HepG2 (cell line): ENCODE results near the gene ADAM22.

Experiments used
- DPF2 ChIP-seq: sonication (generic); formaldehyde crosslinking; IDR thresholded peaks from 2 replicates; pipeline ENCODE4 v1.4.0; 2020; ENCODE audit warnings: mild to moderate bottlenecking, low read depth, missing genetic modification reagents, borderline replicate concordance
- FIP1L1 ChIP-seq: fragments of 200-400 bp; formaldehyde crosslinking; IDR thresholded peaks from 2 replicates; pipeline ENCODE4 v1.6.1; 2018; ENCODE audit warnings: low read depth, mild to moderate bottlenecking, low read length, moderate library complexity, borderline replicate concordance; ENCODE audit not compliant: insufficient read depth
- HNRNPH1 ChIP-seq: fragments of 200-400 bp; formaldehyde crosslinking; optimal IDR thresholded peaks from 2 replicates; pipeline ENCODE3; 2017; ENCODE audit warnings: mild to moderate bottlenecking, low read depth, low read length
- KDM5A ChIP-seq: fragments of 200-600 bp; sonication (generic); IDR thresholded peaks from 2 replicates; pipeline ENCODE4 v1.7.0; 2018; ENCODE audit warnings: antibody characterized with exemption, mild to moderate bottlenecking, low read length, borderline replicate concordance
- MTA1 ChIP-seq: sonication (generic); formaldehyde crosslinking; IDR thresholded peaks from 2 replicates; pipeline ENCODE4 v1.4.0; 2020; ENCODE audit warnings: missing genetic modification reagents, mild to moderate bottlenecking, borderline replicate concordance
- POLR2A ChIP-seq, 2 experiments: IDR thresholded peaks; 2 replicates each; pipeline ENCODE4 v1.6.1; 2011; ENCODE audit warnings: low read depth in 2 of 2, low read length in 2 of 2, mild to moderate bottlenecking in 1 of 2, moderate library complexity in 1 of 2; ENCODE audit not compliant: insufficient read depth in 1 of 2
- ZNF3 ChIP-seq: IDR thresholded peaks from 2 replicates; pipeline ENCODE4 v1.7.0; 2017; ENCODE audit warnings: inconsistent platforms
- ZNF629 ChIP-seq: sonication (generic); formaldehyde crosslinking; conservative IDR thresholded peaks from 2 replicates; pipeline ENCODE4 v1.5.0; 2020; ENCODE audit warnings: missing genetic modification reagents
- ZNF672 ChIP-seq: sonication (generic); formaldehyde crosslinking; IDR thresholded peaks from 2 replicates; pipeline ENCODE4 v1.8.1; 2022; ENCODE audit warnings: missing genetic modification reagents
- TF ChIP-seq, protein P1 (sequence below): IDR thresholded peaks from 2 replicates; pipeline ENCODE4 v1.6.1; 2016; ENCODE audit warnings: missing compliant biosample characterization, missing genetic modification reagents, borderline replicate concordance
- TF ChIP-seq, protein P2 (sequence below): sonication (generic); formaldehyde crosslinking; IDR thresholded peaks from 2 replicates; pipeline ENCODE4 v1.5.0; 2020; ENCODE audit warnings: mild to moderate bottlenecking, missing genetic modification reagents, moderate library complexity

DNA sequence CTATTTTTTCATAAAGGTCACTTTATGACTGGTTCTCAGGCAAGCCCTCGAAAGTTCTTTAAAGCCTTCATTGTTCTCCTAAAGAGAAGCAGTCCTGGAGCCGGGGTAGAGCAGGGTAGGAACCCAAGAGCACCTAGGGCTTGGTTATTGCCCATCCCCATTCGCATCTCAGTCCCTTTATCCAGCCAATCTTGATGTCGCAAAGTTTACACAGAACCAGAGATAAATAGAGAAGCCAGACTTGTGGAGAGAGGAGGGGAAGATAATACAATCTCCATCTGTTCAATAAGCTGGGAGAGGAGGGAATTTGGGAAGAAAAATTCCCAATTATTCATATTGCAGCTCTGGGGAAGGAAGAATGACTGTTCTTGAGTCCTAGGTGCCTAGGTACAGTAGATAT is 292.1 kb downstream of the ADAM22 start:
- TF ChIP-seq MTA1 (CRISPR knock-in tag) (no peak), ZNF629 (CRISPR knock-in tag) (no peak), DPF2 (no peak), POLR2A (IDR thresholded peaks at IDR 0.05; ENCODE audit: insufficient read depth in 1 of 2, low read depth in 2 of 2, low read length in 2 of 2) (no peak), HNRNPH1 (no peak), ZNF672 (CRISPR knock-in tag) (no peak), ZNF3 (CRISPR knock-in tag) (no peak), FIP1L1 (no peak), KDM5A (no peak)
- TF ChIP-seq, protein P1, sequence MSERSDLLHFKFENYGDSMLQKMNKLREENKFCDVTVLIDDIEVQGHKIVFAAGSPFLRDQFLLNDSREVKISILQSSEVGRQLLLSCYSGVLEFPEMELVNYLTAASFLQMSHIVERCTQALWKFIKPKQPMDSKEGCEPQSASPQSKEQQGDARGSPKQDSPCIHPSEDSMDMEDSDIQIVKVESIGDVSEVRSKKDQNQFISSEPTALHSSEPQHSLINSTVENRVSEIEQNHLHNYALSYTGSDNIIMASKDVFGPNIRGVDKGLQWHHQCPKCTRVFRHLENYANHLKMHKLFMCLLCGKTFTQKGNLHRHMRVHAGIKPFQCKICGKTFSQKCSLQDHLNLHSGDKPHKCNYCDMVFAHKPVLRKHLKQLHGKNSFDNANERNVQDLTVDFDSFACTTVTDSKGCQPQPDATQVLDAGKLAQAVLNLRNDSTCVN (CRISPR knock-in tag) = no peak
- TF ChIP-seq, protein P2, sequence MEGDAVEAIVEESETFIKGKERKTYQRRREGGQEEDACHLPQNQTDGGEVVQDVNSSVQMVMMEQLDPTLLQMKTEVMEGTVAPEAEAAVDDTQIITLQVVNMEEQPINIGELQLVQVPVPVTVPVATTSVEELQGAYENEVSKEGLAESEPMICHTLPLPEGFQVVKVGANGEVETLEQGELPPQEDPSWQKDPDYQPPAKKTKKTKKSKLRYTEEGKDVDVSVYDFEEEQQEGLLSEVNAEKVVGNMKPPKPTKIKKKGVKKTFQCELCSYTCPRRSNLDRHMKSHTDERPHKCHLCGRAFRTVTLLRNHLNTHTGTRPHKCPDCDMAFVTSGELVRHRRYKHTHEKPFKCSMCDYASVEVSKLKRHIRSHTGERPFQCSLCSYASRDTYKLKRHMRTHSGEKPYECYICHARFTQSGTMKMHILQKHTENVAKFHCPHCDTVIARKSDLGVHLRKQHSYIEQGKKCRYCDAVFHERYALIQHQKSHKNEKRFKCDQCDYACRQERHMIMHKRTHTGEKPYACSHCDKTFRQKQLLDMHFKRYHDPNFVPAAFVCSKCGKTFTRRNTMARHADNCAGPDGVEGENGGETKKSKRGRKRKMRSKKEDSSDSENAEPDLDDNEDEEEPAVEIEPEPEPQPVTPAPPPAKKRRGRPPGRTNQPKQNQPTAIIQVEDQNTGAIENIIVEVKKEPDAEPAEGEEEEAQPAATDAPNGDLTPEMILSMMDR (CRISPR knock-in tag) = no peak
